Measurements from ENCODE around the gene MYO5A.

MYO5A gene

DNA sequence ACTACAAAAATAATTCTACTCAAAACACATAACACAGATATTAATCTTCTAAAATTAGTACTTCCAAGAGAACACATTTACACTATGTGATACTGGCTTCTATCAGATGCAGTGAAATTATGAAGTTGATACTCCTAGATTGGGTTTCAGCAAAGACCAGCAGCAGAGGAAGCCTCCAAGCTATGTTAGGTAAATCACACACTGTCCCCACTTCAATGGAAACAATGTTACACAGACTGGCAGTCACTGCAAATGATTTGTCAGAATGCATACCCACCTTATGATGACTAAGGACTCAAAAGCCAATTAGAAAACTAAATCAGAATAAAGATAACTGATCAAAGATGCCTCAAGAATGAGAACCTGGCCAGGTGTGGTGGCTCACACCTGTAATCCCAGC is 143.0 kb downstream of the MYO5A start:
- TF ChIP-seq, protein P1, sequence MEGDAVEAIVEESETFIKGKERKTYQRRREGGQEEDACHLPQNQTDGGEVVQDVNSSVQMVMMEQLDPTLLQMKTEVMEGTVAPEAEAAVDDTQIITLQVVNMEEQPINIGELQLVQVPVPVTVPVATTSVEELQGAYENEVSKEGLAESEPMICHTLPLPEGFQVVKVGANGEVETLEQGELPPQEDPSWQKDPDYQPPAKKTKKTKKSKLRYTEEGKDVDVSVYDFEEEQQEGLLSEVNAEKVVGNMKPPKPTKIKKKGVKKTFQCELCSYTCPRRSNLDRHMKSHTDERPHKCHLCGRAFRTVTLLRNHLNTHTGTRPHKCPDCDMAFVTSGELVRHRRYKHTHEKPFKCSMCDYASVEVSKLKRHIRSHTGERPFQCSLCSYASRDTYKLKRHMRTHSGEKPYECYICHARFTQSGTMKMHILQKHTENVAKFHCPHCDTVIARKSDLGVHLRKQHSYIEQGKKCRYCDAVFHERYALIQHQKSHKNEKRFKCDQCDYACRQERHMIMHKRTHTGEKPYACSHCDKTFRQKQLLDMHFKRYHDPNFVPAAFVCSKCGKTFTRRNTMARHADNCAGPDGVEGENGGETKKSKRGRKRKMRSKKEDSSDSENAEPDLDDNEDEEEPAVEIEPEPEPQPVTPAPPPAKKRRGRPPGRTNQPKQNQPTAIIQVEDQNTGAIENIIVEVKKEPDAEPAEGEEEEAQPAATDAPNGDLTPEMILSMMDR (IDR thresholded peaks at IDR 0.05): no peak

DNA sequence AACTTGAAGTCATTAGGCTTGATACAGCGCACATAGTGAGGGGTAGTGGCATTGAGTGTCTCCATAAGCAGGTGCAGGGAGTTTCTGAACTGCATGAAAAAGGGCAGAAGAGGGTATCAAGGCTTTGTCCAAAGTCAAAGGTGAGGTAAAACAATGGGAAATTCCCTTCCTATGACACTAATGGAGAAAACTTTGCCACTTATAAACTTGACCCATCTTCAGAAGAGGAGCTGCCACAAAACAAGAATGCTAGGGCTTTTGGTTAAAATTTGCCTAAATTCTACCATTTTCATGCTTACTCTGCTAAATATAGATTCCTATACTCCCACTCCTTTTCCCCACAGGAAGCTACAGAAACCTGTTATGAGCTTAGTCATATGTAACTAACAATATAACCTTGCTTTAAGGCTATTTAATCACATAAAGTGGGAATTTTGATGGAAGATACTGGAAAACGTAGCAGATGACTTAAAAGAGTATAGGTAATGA is 145.5 kb downstream of the MYO5A start:
- TF ChIP-seq, protein P1 (IDR thresholded peaks at IDR 0.05): no peak

DNA sequence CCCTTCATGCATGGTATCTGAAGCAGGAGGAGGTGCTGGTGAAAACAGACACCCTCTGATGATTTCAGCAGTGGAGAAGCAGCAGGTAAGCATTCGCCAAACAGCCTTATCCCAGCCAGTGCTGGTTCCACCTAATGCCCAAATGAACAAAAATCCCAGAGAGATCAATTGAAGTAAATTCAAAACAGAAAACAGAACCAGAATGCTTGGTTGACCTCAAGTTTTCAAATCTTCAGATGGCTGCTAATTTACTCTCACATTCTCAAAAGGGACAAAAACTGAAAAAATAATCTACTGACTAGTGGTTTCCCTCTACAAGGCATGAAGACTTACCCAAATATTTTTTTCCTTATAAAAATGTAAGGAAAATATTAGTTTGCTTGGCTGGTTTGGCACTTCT is 146.0 kb downstream of the MYO5A start:
- TF ChIP-seq, protein P1 (IDR thresholded peaks at IDR 0.05): no peak

- TF ChIP-seq, protein P1 (IDR thresholded peaks at IDR 0.05): no peak
These were observed 149.1 kb downstream of the MYO5A start for GRCh38 chr15:52379395-52380106.

DNA sequence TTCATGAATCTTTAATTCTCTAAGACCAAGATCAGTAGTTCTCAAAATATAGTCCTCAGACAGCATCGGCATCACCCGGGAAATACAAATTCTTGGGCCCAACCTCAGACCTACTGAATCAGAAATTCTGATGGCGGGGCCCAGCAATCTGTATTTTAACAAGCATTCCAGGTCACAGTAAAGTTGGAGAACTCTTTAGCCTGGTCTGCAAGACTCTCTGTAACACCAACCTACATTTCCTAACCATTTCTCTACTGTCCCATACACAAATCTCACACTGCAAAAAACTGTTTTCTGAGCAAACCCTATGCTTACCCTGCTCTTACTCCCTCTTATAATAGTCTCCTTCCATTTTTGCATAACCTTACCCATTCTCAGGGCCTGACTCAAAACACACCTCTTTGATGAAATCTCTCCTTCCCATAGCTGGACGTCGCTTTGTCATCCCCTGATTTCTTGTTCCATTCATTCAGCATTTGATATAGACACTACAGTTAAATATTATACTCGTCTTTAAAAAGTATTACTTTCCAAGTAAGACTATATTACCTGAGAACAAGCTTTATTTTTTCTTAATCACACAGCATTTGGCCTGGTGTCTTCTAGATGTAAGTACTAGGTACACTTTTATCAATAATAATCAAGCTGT is 149.8 kb downstream of the MYO5A start:
- TF ChIP-seq, protein P1 (IDR thresholded peaks at IDR 0.05): no peak

DNA sequence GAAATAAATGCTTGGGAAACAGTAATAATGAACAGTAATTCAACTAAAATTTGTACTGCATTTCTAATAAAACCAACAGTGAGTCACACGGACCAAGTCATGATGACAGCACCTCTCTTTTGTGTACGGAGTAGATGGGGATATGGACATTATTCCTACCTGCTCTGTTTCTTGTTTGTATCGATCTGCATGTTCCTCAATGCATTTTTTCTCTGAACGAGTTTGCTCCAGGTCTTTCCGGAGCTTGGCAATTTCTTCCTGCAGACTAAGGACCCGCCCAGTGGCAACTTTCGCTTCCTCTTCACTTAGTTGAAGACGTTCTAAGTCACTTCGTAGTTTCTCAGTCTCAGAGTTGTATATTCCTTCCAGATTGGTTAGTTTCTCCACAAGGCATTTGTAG is 158.7 kb downstream of the MYO5A start:
- TF ChIP-seq, protein P1 (IDR thresholded peaks at IDR 0.05): no peak

DNA sequence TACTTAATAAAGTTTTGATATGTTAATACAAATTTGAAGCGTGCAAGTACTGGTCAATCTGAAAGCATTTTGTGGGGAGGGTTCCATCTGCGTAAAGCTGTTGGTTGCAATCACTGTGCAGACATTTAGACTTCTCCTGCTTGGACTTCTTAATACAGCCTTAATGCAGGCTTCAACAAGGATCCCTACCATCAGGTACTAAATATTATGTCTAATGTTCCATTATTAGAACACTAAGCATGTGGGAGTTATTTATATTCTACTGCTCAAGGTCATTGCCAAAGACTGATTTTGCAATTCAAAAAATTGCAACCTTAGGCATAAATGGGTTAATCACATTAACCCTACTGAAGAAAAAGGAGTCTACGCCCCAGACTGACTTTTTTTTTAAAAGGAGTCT is 159.2 kb downstream of the MYO5A start:
- TF ChIP-seq, protein P1 (IDR thresholded peaks at IDR 0.05): no peak
